Fibroblast of mammary gland (primary cell): ENCODE data around the gene TCP11L1.

ENCODE experiments used
- DNase-seq: peaks from one replicate; pipeline ENCODE4 v3.0.0-alpha.2; 2010; ENCODE audit warnings: low read depth
- H3K4me3 ChIP-seq: 2 replicates; pipeline ENCODE4 v1.5.1; 2011; ENCODE audit warnings: low read depth, mild to moderate bottlenecking, low read length, moderate library complexity; ENCODE audit not compliant: control insufficient read depth
- CTCF ChIP-seq: conservative IDR thresholded peaks from 2 replicates; pipeline ENCODE4 v1.5.1; 2011; ENCODE audit warnings: low read depth, low read length, inconsistent platforms; ENCODE audit not compliant: control insufficient read depth, insufficient read depth

The TCP11L1 gene

GRCh38 chr11:33017478-33017877, 21.9 kb upstream of the TCP11L1 start:
- no peak for TF ChIP-seq CTCF
- no peak for DNase-seq
- no peak overlapping the region for H3K4me3 ChIP-seq

GRCh38 chr11:33017965-33018364, 21.4 kb upstream of the TCP11L1 start:
- no peak for TF ChIP-seq CTCF
- DNase-seq, result no peak
- no peak overlapping the region for H3K4me3 ChIP-seq

GRCh38 chr11:33018840-33019239, 20.5 kb upstream of the TCP11L1 start:
- H3K4me3 ChIP-seq, result no peak overlapping the region
- no peak for DNase-seq
- TF ChIP-seq CTCF, result no peak

- no peak overlapping the region for H3K4me3 ChIP-seq
- DNase-seq, result no peak
- no peak for TF ChIP-seq CTCF
These were observed 17.9 kb upstream of the TCP11L1 start for GRCh38 chr11:33021501-33021900.

- DNase-seq, result no peak
- TF ChIP-seq CTCF, result no peak
- no peak overlapping the region for H3K4me3 ChIP-seq
These were observed 17.4 kb upstream of the TCP11L1 start for GRCh38 chr11:33021937-33022336.

- DNase-seq, result no peak
- no peak overlapping the region for H3K4me3 ChIP-seq
- TF ChIP-seq CTCF, result no peak
These were observed 14.0 kb upstream of the TCP11L1 start for GRCh38 chr11:33025339-33025722.

GRCh38 chr11:33027233-33027632, 12.1 kb upstream of the TCP11L1 start:
- H3K4me3 ChIP-seq, result no peak overlapping the region
- TF ChIP-seq CTCF, result no peak
- DNase-seq, result no peak
